Esophagus muscularis mucosa (tissue), 3 donors: ENCODE results near the gene DIP2B.

Experiments used
- POLR2A ChIP-seq: fragments of 450-650 bp; IDR thresholded peaks from one replicate; pipeline ENCODE4 v1.6.1; 2017; ENCODE audit warnings: antibody characterized with exemption, moderate library complexity, mild to moderate bottlenecking, low read depth
- TF ChIP-seq, protein P1 (sequence below), 3 experiments: fragments of 200-600 bp in 2 of 3; fragments of 450-650 bp in 1 of 3; sonication (generic) in 2 of 3; IDR thresholded peaks; one replicate each; pipeline ENCODE4 v1.5.1; 2017 to 2019; ENCODE audit warnings: antibody characterized with exemption in 3 of 3, mild to moderate bottlenecking in 2 of 3, moderate library complexity in 1 of 3

GRCh38 chr12:50672158-50672557 lies 167.4 kb downstream of the DIP2B start:
- TF ChIP-seq, protein P1, sequence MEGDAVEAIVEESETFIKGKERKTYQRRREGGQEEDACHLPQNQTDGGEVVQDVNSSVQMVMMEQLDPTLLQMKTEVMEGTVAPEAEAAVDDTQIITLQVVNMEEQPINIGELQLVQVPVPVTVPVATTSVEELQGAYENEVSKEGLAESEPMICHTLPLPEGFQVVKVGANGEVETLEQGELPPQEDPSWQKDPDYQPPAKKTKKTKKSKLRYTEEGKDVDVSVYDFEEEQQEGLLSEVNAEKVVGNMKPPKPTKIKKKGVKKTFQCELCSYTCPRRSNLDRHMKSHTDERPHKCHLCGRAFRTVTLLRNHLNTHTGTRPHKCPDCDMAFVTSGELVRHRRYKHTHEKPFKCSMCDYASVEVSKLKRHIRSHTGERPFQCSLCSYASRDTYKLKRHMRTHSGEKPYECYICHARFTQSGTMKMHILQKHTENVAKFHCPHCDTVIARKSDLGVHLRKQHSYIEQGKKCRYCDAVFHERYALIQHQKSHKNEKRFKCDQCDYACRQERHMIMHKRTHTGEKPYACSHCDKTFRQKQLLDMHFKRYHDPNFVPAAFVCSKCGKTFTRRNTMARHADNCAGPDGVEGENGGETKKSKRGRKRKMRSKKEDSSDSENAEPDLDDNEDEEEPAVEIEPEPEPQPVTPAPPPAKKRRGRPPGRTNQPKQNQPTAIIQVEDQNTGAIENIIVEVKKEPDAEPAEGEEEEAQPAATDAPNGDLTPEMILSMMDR (IDR thresholded peaks at IDR 0.05), result no peak
- TF ChIP-seq POLR2A, result no peak
